HG03280 (cell line): ENCODE measurements around the gene C16orf78.

ENCODE experiments used
- ATAC-seq: cut with Tn5 transposase; IDR thresholded peaks from one replicate; pipeline ENCODE4 v1.9.1; 2021; ENCODE audit warnings: mild to moderate bottlenecking, moderate library complexity; ENCODE audit not compliant: unreplicated experiment

The C16orf78 gene

DNA sequence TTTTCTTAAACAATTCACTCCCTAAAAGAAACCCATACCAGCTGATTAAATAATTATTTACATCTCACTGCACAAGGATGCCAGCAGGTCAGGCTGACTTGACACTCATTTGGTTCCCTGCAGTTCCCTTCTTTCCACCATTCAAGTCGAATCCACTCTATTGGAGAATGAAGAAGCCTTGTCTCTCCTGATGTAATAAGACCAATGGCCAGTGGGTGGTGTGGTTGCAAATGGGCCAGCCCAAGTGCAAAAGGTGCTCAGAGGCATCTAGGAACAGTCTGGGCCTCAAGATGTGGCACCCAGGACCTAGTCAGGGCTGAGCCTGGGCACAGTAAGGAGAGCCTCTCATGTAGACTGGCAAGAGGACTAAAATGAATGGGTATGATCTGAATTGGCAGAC lies 9.3 kb downstream of the C16orf78 start:
- ATAC-seq: no peak

DNA sequence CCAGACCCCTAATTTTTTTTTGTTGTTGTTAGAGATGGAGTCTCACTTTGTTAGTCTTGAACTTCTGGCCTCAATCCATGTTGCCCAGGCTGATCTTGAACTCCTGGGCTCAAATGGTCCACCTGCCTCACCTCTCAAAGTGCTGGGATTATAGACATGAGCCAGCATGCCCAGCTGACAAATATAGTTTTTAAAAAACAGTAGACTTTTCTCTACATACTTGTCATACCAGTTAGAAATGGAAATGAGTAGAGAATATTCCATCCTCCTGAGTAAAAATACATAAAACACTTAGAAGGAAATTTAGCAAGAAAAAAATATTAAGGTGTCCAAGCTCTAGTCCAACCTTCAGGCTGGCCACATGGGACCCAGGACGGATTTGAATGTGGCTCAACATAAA lies 21.4 kb downstream of the C16orf78 start:
- no peak for ATAC-seq

DNA sequence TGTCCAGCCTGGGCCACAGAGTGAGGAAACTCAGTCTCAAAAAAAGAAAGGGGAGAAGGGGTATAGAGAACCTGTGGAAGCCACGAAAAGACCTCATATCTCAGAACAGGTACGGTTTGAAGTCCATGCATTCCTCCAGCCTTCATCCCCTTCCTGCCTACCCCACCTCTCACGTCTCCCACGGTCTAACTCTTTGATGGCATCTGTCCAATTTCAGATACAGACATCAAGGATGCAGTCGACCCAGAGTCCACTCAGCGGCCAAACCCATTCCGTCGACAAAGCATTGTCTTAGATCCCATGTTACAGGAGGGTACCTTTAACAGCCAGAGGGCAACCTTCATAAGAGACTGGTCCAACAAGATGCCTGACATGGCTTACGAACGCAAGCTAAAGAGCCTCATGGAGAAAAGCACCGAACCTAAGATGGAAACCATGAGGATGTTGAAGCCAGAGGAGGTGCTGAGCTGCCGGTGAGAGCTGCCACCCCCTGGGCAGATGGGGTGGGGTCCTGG lies 22.7 kb downstream of the C16orf78 start:
- ATAC-seq: no peak

DNA sequence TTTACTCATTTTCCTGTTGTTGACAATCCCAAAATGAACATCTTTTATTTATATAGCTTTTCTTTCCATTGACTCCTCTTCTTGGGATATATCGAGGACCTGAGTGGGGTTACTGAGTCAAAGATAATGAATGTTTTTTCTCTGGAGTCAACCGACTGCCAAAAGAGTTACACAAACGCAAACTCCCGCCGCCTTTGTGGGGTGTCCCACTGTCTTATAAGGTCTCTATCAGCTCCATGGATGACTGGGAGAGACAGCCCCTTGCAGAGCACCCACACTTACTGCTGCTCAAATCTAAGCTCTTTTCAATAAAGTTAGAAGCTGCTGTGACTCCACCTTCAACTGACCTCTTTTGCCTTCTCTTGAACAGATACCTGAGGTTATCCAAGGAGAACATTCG lies 25.2 kb downstream of the C16orf78 start:
- ATAC-seq: no peak

DNA sequence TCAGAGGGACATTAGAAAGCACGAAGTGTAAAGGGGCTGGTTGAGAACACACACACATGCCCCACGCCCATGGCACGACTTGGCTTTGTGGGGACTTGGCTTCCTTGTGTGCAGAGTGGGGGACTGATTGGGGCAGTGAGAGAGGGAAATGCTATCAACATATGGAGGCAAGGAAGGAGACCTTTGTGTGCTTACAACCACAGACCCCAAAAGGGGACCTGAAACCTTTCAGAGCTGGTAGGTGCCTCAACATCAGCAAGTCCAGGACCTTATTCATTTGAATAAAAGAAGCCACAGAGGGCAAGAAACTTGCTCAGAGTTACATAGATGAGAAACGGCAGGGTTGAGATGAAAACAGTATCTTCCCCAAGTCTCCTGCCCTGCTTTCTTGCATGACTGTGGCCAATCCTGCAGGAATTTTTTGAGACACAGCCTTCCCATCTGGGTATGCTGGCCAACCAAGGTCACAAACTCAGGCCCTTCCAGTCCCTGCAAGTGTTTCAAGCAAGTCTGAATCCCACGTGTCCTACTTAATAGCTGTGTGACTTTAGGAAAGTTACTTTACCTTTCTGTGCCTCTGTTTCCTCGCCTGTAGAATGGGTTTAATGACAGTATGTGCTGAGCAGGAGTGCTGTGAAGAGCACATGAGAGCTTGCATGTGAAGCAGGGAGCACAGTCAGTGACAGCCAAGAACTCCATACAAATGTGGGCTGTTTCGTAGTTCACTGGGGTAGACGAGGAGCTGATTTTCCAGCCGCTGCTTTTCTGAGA lies 26.2 kb downstream of the C16orf78 start:
- peak; percentile 95 for ATAC-seq

DNA sequence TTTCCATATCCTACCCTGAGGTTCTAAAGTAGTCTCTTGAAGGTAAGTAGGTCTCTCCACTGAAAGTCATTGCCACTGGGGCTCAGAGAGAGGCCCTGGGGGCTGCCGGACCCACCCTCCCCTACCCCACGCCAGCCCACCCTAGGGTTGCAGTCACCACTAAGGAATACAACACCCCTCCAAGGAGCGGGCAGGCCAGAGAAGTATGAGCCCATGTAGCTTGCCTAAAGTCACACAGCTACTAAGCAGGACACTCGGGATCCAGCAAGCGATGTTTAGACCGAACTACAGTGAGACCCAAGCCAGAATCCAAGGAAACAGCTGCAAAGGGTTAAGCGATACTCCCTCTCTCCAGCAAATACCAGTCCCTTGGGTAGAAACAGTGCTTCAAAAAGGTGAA lies 27.0 kb downstream of the C16orf78 start:
- ATAC-seq: no peak

DNA sequence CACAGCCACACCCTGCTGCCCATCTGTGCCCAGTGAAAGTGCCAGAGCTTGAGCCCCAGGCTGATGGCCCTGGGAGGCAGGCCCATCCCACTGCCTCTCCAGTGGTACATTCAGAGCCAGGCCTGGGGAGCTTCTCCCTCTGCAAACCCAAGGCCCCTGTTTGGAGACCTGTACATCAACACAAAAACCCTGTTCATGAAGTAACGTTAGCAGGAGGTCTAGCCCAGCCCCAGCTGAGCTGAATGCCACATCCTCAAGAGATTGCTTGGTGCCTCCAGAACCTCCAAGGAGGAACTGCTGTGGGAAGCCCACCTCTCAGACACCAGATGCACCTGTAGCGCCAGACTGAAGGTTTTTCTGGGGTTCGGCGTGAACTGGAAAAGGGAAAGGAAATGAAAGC lies 31.5 kb downstream of the C16orf78 start:
- no peak for ATAC-seq

DNA sequence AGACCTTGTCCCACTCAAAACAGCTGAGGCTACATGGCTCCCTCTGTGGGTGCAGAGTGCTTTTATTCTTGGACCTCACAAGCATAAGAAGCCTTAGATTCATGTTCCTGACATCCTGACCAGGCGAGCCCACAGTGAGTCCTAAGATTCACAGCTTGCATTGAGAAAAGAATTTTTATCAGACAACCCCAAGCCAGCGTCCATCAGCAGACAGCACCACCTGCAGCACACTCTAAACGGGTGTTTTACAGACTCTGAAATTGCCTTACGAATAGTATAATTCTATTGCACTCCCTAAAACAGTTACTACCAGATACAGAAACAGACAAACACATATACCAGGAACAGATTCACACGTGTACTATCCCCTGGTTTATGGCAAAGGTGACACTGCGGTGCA lies 31.9 kb downstream of the C16orf78 start:
- no peak for ATAC-seq

DNA sequence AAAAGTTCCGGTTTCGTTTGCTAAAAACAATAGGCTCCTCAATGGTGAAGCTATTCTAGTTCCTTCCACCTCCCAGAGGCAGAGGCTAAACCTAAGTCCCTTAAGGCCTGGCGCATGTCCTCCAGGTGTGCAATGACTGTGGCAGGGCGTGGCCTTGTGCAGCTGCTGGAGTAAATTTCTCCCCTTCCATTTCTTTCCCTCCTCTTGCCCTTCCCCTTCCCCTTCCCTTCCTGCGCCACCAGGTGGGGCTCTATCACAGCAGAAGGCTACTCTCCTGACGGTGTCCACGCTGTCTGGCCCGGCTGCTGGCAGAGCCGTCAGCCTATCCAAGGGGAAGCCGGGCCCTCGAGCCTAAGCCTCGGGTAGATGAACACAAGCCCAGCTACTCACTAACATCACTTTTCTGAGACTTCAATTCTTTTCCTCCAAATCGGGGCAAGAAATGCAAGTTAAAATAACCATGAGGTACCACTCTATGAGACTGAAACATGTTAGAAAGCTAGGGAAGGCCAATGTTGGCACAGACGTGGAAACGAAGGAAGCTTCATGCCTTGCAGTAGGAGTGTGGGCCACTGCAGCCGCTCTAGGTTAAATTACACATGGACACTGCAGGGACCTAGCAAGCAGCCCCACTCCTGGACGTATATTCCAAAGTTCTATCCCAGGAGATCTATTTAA lies 34.4 kb downstream of the C16orf78 start:
- peak; percentile 86 for ATAC-seq

DNA sequence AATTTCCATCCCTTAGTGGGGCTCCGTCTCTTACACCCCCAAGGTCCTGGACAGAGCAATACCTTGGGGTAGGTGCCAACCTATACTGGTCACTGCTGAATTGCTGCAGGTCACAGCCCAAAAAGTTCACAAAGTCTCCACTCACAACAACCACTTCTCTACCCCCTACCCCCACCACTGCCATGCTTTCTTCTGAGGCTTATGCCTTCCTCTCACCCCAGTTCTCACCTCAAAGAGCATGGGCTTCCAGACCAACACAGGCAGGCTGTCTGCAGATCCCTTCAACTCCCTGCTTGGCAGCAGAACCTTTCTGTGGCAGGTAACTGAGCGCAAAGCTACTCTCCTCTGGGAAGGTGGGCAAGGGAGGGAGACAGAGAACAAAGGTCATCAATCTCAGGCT lies 35.5 kb downstream of the C16orf78 start:
- ATAC-seq: no peak

DNA sequence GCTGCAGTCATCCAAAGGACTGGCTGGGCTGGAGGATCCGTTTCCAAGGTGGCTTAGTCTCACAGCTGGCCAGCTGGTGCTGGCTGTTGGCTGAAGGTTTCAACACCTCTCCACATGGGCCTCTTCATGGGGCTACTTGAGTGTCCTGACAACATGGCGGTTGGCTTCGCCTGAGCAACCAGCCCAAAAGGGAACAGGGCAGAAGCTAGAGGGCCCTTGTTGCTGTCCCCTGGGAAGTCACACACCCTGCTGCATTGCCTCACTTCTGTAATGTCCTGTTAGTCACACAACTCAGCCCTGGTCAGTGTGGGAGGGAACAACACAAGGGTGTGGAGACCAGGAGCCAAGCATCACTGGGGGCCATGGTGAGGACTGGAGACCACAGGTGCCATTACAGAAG lies 36.6 kb downstream of the C16orf78 start:
- ATAC-seq: no peak

DNA sequence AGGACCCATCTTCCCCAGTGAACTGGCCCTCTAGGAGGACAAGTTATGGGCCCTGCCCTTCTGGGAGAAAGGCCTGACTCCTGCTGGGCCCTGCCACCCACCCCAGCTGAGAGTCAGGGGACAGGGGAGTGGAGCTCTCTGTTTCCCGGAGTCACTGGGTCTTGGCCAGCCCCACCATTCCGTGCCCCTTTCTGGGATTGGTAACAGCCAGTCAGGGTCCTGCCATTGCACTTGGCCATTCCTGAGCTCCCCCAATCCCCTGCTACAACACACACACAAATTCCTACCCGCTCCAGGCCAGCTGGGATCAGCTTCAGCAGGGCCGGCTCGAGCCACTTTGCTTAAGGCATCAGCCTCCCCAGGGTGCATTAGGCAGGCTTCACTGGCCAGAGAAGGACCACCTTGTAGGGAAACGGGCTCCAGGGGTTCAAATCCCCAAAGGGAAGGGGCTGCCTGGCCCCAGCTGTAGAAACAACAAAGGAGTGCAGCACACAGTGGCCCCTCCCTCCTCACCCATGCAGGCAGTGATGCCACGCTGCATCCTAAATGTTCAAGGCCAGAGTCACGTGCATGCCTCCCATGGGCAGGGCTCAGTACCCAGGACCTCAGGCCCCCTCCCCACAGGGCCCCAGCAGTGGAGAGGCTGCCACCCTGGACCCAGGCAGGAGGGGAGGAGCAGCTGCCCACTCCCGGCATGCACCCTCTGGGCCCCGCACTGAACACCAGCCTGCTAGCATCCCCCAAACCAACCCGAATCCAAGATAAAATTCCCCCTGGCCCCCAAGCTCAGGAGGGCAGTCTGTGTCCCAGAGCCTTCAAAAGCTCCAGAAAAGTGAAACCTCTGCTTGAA lies 37.7 kb downstream of the C16orf78 start:
- no peak for ATAC-seq

DNA sequence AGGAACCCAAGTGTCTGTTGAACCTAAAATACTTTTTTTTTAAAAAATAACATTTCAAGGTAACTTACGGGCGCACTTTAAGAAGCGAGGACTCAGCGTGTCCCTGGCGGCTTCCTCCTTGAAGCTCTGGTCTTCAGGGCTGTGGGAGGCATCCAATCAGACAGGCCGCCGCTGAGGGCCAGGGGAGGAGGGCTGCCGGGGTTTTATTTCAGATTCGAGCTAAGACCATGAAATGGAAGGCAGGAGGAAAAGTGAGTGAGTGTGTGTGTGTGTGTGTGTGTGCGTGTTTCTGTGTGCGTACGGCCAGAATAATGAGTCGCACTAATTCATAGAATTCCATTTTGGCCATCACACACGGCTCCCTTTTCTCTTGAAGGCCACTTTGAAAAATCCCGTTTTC lies 41.1 kb downstream of the C16orf78 start:
- no peak for ATAC-seq

DNA sequence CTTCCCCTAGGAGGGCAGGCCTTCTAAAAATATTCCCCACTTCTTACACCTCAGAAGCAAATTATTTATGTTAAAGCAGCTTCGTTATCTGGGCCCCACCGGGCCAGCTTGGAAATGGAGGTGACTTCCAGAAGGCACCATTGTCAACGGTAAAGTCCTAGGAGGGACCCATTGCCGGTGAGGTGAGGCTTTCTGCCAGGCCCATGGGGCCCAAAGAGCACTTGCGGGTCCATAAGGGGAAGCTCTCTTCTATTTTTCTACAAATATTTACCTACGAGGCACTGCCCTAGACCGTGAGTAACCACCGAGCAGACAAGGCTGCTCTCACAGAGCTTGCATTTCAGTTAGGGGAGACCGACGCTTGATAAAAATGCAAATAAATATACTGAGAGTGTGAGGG lies 41.5 kb downstream of the C16orf78 start:
- ATAC-seq: no peak

DNA sequence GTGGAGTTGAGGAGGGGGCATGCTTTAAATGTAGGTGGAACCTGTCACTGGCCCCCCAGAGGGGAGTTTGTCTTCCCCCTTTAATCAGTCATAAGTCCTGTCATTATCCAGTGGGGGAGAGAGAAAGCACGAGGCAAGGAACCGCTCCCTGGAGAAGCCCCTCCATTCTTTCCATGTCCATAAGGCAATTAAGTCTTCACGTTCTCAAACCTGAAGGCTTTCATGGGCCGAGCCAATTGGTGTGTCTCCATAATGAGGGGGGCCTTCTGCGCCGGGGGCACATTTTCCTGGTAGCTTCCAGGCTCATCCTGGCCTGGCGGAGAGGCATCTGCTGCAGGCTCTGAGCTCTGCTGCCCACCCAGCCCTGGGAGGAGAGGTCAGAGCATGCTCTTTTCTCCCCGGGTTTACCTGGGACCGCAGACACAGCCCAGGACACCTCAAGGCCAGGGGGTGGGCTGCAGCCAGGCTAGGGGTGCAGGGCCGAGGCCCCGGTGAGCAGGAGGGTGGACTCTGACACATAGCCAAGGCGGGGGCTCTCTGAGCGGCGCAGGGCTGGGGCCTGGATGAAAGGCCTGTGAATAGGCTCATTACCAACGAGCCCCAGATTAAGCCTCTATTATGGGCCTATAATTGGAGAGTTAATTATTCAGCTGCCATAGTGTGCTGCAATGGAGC lies 42.5 kb downstream of the C16orf78 start:
- no peak for ATAC-seq

DNA sequence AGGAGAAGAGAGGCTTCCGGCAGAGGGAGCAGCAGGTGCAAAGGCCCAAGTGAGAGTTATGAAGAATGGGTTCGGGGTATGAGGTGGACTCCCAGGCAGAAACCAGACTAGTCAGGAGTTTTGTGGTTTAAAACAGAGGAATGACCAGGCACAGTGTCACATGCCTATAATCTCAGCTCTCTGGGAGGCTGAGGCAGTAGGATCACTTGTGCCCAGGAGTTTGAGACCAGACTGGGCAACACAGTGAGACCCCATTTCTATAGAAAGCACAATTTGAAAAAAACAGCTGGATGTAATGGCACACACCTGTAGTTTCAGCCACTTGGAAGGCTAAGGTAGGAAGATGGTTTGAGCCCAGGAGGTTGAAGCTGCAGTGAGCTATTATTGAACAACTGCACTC lies 43.8 kb downstream of the C16orf78 start:
- ATAC-seq: no peak

DNA sequence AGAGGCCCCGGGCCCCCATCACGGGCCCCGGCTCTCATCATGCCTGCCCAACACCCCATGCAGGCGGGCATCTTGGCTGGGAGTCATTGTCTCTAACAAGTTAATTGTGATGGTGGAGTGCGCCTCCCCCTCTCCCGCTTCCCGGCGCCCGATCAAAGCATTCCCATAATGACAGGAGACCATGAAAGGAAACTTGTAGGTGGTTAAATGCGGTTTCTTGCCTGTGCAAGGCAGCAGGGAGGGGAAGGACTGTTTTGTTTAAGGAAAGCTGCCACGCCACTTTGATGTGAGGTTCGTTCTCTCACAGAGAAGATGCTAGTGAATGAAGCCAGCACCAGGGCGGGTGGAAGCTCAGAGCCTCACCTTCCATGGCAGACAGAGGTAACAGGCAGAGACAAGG lies 45.4 kb downstream of the C16orf78 start:
- no peak for ATAC-seq

DNA sequence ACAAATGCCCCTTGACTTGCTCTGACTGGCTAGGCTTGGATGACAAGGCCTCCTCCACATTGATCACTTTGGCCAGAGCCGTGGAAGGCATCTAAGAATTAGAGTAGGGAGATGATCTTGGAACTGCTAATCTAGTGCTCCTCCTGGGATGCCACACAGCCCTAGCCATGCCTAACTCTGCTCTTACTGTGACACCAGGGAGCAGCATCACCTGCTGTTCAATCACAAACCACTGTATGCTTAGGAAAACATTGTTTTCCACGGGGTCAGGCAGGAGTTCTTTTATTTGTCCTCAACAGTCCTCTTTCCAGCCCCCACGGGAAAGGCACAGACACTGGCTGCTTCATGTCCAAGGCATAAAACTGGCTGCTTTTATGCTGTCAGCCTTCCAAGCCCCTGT lies 46.3 kb downstream of the C16orf78 start:
- ATAC-seq: no peak

DNA sequence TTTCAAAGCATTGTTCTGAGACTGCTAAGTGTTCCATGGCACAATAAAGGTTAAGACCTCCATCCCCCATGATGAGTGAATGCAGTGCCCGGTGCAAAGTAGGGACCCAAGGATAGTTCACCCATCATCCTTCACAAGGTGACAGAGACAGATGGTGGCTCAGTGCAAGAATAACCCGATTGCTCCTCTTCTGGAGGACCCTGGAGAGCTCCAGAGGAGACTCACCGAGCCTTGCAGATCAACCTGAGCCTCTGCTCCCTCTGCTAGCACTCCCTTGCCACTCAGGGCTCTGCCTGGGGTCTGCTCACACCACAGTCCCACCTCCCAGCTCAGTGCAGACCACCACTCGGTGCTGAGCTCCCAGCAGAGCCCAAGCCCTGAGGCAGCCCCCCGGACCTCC lies 49.3 kb downstream of the C16orf78 start:
- ATAC-seq: no peak

DNA sequence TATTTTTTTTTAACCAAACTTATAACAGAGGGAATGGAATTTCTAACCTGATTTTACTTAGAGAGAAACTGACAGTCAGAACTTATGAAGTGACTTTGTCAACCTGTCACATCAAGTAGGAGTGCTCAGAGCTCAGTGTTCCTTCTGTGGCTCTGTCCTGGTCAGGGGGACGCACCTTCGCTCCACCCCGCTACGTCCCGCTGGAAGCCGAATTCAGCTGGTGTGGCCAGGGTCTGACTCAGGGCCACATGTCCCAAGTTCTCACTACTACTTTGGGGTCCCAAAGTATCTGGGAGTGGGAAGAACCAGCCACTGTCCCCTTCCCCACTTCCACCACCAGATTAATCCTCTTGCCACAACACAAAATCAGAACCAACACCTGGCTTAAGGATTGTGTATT lies 51.4 kb downstream of the C16orf78 start:
- no peak for ATAC-seq

DNA sequence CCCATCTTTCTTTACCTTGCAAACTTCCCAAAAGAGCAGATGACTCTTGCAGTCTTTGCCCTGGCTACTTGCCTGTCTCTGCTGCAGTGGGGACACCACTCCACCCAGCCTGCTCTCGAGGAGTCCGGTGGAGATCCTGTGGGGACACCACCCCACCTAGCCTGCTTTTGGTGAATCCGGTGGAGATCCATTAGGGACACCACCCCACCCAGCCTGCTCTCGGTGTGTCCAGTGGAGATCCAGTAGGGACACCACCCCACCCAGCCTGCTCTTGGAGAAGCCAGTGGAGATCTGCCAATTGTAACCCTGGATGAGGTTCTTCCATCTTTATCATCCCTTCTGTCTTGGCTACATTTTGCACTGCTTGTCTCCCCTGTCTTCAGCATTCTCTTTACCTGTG lies 54.2 kb downstream of the C16orf78 start:
- ATAC-seq: no peak
